Naive B cell (primary cell): ENCODE results near the gene GGTLC3. TPM values are rescaled to one million over a fixed set of nuclear protein-coding genes. Genes with fewer than 3 reads are reported as not detected.
"Not testable (repeated sequence)": the region's sequence is repeated elsewhere in the genome, so short reads cannot be mapped to it uniquely, and the experiment has no call there.

Experiments
- ATAC-seq, 2 donors: fragments of 150-1000 bp; cut with Tn5 transposase; 2 replicates each; pipeline ENCODE4 v1.10.0; 2021; ENCODE audit warnings: low read depth in 2 of 2, mild to moderate bottlenecking in 2 of 2, moderate library complexity in 2 of 2
- DNase-seq: peaks from one replicate; pipeline ENCODE4 v3.0.0; 2022
- H3K27ac Mint-ChIP-seq, 6 donors: one replicate each; pipeline ENCODE4 v1.8.0; 2020 to 2022; ENCODE audit warnings: mild to moderate bottlenecking in 6 of 6, mixed read lengths in 6 of 6, moderate library complexity in 5 of 6, inconsistent platforms in 2 of 6
- H3K27me3 Mint-ChIP-seq, 3 donors: one replicate each; pipeline ENCODE4 v1.8.0; 2021 to 2022; ENCODE audit warnings: mixed read lengths in 3 of 3, mild to moderate bottlenecking in 1 of 3
- H3K36me3 Mint-ChIP-seq, 2 donors: one replicate each; pipeline ENCODE4 v1.8.0; 2020 to 2022; ENCODE audit warnings: mixed read lengths in 2 of 2, inconsistent platforms in 1 of 2, mild to moderate bottlenecking in 1 of 2
- H3K4me1 Mint-ChIP-seq, 3 donors: one replicate each; pipeline ENCODE4 v1.8.0; 2020 to 2022; ENCODE audit warnings: mixed read lengths in 3 of 3, inconsistent platforms in 1 of 3, mild to moderate bottlenecking in 1 of 3, moderate library complexity in 1 of 3
- H3K4me3 Mint-ChIP-seq, 8 donors: one replicate each; pipeline ENCODE4 v1.8.0; 2020 to 2022; ENCODE audit warnings: mild to moderate bottlenecking in 8 of 8, mixed read lengths in 8 of 8, moderate library complexity in 8 of 8, inconsistent platforms in 2 of 8
- H3K9me3 Mint-ChIP-seq, 7 donors: one replicate each; pipeline ENCODE4 v1.8.0; 2020 to 2022; ENCODE audit warnings: mixed read lengths in 7 of 7, mild to moderate bottlenecking in 5 of 7, inconsistent platforms in 2 of 7, moderate library complexity in 1 of 7
- polyA plus RNA-seq, 6 donors: library from polyadenylated mRNA; unstranded; fragments of 300-500 nt; fragmentation: Illumina TruSeq; gene quantifications; one replicate each; pipeline ENCODE4 v1.2.3, GENCODE V29; 2021; ENCODE audit warnings: low read depth in 6 of 6

Gene GGTLC3
- polyA plus RNA-seq, 6 donors from 2014 or later = not detected

GRCh38 chr22:18529416-18530145 lies 11.6 kb upstream of the GGTLC3 start:
- H3K36me3 Mint-ChIP-seq, H3K27me3 Mint-ChIP-seq, H3K9me3 Mint-ChIP-seq, DNase-seq, H3K4me1 Mint-ChIP-seq, H3K4me3 Mint-ChIP-seq, H3K27ac Mint-ChIP-seq: not testable (repeated sequence)
- peak; percentile 4 to 14 for ATAC-seq

GRCh38 chr22:18528597-18529415 lies 10.8 kb upstream of the GGTLC3 start:
- peak overlapping the region in 1 of 6 donors; percentile 66 for H3K27ac Mint-ChIP-seq
- H3K4me3 Mint-ChIP-seq = peak overlapping the region in 2 of 8 donors; percentile 78 to 89
- not testable (repeated sequence) for H3K36me3 Mint-ChIP-seq

GRCh38 chr22:18527752-18528596 lies 10.0 kb upstream of the GGTLC3 start, which contains the start of gene TMEM191B:
TSS of gene TMEM191B (plus strand) at chr22:18527802. CDS start at chr22:18527981, 179 bp downstream.
- peak within 1 kb of the TSS in 3 of 8 donors; percentile 22 to 89 (median 78) for H3K4me3 Mint-ChIP-seq
- DNase-seq, H3K9me3 Mint-ChIP-seq, H3K27ac Mint-ChIP-seq, H3K27me3 Mint-ChIP-seq, H3K4me1 Mint-ChIP-seq, H3K36me3 Mint-ChIP-seq: not testable (repeated sequence)
- ATAC-seq = peak; percentile 14 to 17

More at GRCh38 chr22:18528597-18529415, 10.8 kb upstream of the GGTLC3 start:
- H3K27me3 Mint-ChIP-seq, H3K9me3 Mint-ChIP-seq, H3K4me1 Mint-ChIP-seq: not testable (repeated sequence)
- ATAC-seq (peak; percentile 73 to 76), DNase-seq (peak; percentile 70)

GRCh38 chr22:18523328-18523727 lies 5.4 kb upstream of the GGTLC3 start:
- H3K4me3 Mint-ChIP-seq, H3K27ac Mint-ChIP-seq, H3K9me3 Mint-ChIP-seq, H3K27me3 Mint-ChIP-seq, H3K36me3 Mint-ChIP-seq, H3K4me1 Mint-ChIP-seq, DNase-seq, ATAC-seq: not testable (repeated sequence)

GRCh38 chr22:18522762-18523161 lies 4.8 kb upstream of the GGTLC3 start:
- not testable (repeated sequence) for DNase-seq, H3K36me3 Mint-ChIP-seq, H3K4me3 Mint-ChIP-seq, H3K9me3 Mint-ChIP-seq, H3K27ac Mint-ChIP-seq, H3K27me3 Mint-ChIP-seq, ATAC-seq, H3K4me1 Mint-ChIP-seq

GRCh38 chr22:18513454-18513853 lies 4.5 kb downstream of the GGTLC3 start:
- not testable (repeated sequence) for H3K9me3 Mint-ChIP-seq, H3K36me3 Mint-ChIP-seq, DNase-seq, H3K27me3 Mint-ChIP-seq, ATAC-seq, H3K4me1 Mint-ChIP-seq, H3K4me3 Mint-ChIP-seq, H3K27ac Mint-ChIP-seq

- H3K4me1 Mint-ChIP-seq, ATAC-seq, H3K9me3 Mint-ChIP-seq, H3K27me3 Mint-ChIP-seq, H3K36me3 Mint-ChIP-seq, H3K27ac Mint-ChIP-seq, DNase-seq, H3K4me3 Mint-ChIP-seq: not testable (repeated sequence)
These were observed 5.6 kb downstream of the GGTLC3 start for GRCh38 chr22:18512378-18512777.

- DNase-seq, H3K27me3 Mint-ChIP-seq, H3K4me1 Mint-ChIP-seq, ATAC-seq, H3K4me3 Mint-ChIP-seq, H3K27ac Mint-ChIP-seq, H3K9me3 Mint-ChIP-seq, H3K36me3 Mint-ChIP-seq: not testable (repeated sequence)
These were observed 6.6 kb downstream of the GGTLC3 start for GRCh38 chr22:18511327-18511726.

GRCh38 chr22:18496227-18496626 lies 21.7 kb downstream of the GGTLC3 start:
- not testable (repeated sequence) for H3K27me3 Mint-ChIP-seq, ATAC-seq

More at GRCh38 chr22:18496227-18496626, 21.7 kb downstream of the GGTLC3 start:
- H3K4me3 Mint-ChIP-seq, DNase-seq, H3K9me3 Mint-ChIP-seq, H3K27ac Mint-ChIP-seq, H3K36me3 Mint-ChIP-seq, H3K4me1 Mint-ChIP-seq: not testable (repeated sequence)

Other genes with a start within 250 kb of the GGTLC3 start
- gene TMEM191B, start 9.6 kb upstream of the GGTLC3 start, polyA plus RNA-seq = 1 to 10 TPM in 2 of 6 donors, under 1 TPM in 1, not detected in 3; 0.67 to 3.5 (median 1.3) TPM
- gene RIMBP3, start 93.8 kb upstream of the GGTLC3 start, polyA plus RNA-seq = under 1 TPM in 5 of 6 donors, not detected in 1; 0.21 to 0.89 (median 0.36) TPM